ENCODE measurements around the gene SETSIP. TPM values are rescaled to one million over a fixed set of nuclear protein-coding genes. Genes with fewer than 3 reads are reported as not detected.

The SETSIP gene, protein sequence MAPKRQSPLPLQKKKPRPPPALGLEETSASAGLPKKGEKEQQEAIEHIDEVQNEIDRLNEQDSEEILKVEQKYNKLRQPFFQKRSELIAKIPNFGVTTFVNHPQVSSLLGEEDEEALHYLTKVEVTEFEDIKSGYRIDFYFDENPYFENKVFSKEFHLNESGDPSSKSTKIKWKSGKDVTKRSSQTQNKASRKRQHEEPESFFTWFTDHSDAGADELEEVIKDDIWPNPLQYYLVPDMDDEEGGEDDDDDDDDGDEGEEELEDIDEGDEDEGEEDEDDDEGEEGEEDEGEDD
- total RNA-seq: not detected in 2 replicates

DNA sequence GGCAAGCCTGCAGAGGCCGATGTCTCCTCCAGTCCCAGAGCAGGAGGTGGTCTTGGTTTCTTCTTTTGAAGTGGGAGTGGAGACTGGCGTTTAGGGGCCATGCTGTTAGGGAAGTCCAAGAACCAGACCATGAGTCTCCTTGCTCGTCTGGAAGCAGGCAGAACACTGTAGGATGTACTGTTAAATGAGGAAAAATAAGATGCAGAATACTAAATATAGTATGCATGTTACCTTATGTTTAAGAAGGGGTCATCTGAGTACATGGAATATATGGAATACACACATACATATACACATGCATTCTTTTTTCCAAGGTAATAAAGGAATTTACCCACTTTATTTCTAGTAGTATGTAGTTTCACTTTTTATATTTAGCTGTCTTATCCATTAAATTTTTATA lies at the start of gene SETSIP:
Gene SETSIP, minus strand, starts transcription at position 101 of the 400 bp plus-strand sequence. Its CDS starts 0 bp downstream, at position 101.

DNA sequence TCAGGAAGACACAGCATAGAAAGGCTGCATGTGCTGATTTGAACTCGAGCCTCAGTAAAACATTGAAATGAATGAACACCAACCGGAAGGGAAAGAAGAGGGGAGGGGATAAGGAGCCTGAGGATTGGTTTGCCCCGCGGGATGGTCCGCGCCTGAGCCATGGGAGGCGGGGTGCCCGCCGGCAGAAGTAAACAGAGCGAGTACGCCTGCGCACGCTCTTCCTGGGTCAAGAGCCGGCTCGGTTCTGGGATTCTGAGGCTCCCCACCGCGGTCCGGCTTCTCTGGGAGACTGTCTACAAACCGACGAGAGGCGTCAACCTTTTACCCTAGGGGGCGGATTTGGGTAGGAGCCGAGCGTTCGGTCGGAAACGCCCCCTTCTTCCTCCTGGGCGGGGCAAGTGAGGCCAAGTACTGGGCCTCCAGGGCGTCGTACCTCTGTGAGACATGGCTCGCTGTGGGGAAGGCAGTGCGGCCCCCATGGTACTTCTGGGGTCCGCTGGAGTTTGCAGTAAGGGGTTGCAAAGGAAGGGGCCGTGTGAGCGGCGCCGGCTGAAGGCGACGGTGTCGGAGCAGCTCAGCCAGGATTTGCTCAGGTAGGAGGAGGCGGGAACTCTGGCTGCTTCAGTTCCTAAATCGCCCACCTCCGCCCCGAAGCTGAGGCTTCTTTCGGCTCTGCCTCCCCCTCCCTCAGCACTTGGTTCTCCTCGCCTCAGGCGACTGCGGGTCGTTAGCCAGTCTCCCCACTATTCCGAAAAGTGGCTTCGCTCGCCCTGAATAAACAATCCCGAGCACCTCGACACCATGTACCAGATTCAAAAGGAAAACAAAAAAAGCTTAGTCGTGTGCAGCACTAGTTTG lies 5.1 kb upstream of the SETSIP start, which contains the start of gene BTBD8:
Gene BTBD8, plus strand, starts transcription at position 218 of the 858 bp plus-strand sequence. Its CDS starts 227 bp downstream, at position 445.

Other genes with a start within 250 kb of the SETSIP start
- 94.3 and 94.7 TPM in 2 replicates for gene TGFBR3, start 189.3 kb downstream of the SETSIP start, total RNA-seq
- not detected in 2 replicates for gene BRDT, start 126.0 kb downstream of the SETSIP start, total RNA-seq
- gene EPHX4, start 45.4 kb downstream of the SETSIP start, total RNA-seq: 0.19 and 0.24 TPM in 2 replicates
- 2.1 and 3.3 TPM in 2 replicates for gene BTBD8, start 4.9 kb upstream of the SETSIP start, total RNA-seq
- not detected in 2 replicates for gene C1orf146, start 142.5 kb upstream of the SETSIP start, total RNA-seq
- 6.1 TPM in 2 replicates for gene GLMN, start 223.6 kb upstream of the SETSIP start, total RNA-seq
- 4.3 and 5.4 TPM in 2 replicates for gene RPAP2, start 223.6 kb upstream of the SETSIP start, total RNA-seq